CD4-positive, alpha-beta T cell treated with Interleukin-12 subunit alpha and Interleukin-12 subunit beta, for 1 hour (primary cell): ENCODE measurements around the gene LRRC18.

Experiments used
- DNase-seq: peaks from one replicate; pipeline ENCODE4 v3.0.0-alpha.2; 2020

Gene LRRC18

DNA sequence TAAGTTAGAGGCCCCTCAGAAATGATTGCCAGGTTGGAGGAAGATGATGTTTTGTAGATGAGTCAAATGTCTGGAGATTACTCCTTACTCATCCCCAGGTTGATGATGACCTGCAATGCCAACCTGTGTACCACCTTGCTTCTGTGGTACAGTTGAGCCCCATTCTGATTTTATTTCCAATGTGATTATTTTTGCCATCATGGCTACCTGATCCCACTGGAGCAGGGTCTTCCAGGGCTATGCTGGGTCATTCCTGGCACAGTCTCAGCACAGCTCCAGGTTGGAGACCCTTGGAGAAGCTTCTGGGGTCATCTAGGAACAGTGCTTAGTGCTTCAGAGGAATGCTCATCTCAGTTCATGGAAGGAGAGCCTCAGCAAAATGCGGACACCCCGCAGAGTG is 34.3 kb downstream of the LRRC18 start:
- DNase-seq, result no peak

DNA sequence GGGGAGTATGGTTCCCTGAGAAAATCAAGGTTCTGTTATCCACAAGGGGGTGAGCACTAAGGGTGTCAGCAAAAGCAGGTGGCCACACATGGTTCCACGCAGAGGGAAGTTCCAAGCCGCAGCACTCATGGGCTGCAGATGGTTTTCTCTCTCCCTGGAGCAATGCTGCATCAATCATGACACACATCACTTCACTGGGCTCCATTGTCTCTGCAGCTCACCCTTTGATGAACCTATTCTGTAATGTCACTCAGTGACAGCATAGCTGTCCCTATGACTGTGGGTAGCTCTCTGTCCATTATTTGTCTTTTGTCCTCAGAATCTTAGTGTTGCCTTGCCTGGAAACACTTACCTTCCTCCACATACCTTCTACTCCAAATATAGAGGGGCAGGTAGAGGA is 34.8 kb downstream of the LRRC18 start:
- DNase-seq, result no peak

GRCh38 chr10:48903151-48903550 is 36.5 kb downstream of the LRRC18 start:
- DNase-seq, result no peak

GRCh38 chr10:48902096-48902495 is 37.5 kb downstream of the LRRC18 start:
- no peak for DNase-seq

GRCh38 chr10:48901319-48901718 is 38.3 kb downstream of the LRRC18 start:
- no peak for DNase-seq

GRCh38 chr10:48900371-48900801 is 39.3 kb downstream of the LRRC18 start:
- no peak for DNase-seq

- DNase-seq, result no peak
Measured at GRCh38 chr10:48899781-48900180, 39.9 kb downstream of the LRRC18 start.

- DNase-seq, result no peak
Measured at GRCh38 chr10:48898426-48898825, 41.2 kb downstream of the LRRC18 start.

DNA sequence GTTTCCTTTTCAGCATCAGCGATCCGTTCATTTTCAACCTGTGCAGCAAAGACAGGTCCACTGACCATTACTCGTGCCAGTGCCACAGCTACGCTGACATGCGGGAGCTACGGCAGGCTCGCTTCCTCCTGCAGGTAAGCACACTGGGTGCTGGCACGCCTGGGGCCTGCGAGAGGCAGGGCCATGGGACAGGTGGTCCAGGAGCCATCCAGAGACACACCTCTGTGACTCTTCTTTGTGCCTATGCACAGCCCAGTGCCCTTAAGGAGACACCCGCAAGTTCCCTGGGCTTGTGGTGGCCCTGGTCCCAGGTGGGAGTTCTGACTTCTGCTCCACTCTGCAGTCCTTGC is 42.2 kb downstream of the LRRC18 start:
- DNase-seq, result no peak

DNA sequence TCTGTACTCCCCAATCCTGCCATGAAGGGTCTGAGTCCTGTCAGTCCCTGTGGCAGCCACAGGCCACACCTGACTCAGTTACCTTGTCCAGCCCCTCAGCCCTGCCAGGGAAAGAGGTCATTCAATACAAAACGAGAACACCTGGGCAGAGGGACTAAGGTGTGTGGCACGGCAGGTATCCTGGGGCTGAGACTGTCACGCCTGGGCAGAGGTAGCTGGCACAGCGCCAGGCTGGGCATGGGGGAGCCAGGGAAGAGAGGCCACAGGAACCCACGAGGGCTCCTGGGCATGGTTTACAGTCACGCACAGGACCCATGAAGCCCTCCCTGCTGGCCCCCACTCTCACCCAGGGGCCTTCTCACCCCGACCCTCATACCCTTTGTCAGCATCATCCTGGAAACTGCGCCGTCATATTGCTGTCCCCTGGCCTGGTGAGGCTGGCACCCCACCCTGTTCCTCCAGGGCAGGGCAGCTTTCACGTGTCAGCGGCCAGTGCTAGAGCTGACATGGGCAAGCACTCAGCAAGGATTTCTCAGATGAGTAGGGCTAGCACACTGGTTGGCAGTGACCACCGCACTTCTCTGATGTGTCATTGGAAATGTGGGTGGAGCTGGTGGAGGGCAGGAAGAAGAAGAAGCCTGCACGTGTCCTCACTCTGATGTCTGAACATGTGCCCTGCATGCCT is 42.7 kb downstream of the LRRC18 start:
- no peak for DNase-seq

- DNase-seq, result no peak
Measured at GRCh38 chr10:48895803-48896195, 43.8 kb downstream of the LRRC18 start.

DNA sequence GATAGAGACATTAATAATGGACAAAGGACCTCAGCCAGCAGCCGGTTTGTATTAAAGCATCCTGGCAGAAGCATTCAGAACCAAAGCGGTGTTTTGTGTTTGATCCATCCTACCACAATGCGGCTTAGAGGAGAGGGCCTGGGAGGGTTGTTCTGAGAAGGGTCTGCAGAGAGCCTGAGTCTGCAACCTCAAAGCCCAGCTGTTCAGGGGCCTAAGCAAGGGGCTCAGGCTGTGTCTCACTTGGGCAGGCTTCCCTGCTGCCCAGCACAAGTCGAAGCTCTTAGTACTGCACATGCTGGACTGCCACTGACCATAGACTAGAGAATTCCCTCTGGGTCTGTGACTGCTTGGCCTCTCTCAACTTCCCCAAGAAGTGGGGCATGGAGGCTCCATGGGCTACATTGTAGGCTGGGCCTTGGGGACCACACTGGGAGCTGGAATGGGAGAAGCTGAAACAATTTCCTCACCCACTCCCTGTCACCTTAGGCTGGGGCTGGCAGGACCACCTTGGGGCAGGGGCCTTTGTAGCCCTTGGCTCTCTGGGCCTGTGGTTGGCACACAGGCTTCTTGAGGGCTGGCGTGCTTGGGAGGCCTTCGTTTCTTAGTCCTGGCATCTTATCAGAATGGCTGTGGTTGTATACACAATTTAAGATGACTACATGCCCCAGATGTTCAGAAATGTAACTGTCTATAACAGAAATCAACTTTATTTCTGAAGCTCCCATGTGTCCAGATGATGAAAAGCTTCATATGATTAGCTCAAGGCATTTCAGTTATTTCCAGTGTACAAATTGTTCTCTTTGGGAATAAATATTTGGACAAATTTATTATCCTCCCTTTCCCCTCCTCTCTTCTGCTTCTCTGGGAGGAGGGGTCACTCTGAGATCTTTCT is 44.5 kb downstream of the LRRC18 start:
- DNase-seq, result no peak

DNA sequence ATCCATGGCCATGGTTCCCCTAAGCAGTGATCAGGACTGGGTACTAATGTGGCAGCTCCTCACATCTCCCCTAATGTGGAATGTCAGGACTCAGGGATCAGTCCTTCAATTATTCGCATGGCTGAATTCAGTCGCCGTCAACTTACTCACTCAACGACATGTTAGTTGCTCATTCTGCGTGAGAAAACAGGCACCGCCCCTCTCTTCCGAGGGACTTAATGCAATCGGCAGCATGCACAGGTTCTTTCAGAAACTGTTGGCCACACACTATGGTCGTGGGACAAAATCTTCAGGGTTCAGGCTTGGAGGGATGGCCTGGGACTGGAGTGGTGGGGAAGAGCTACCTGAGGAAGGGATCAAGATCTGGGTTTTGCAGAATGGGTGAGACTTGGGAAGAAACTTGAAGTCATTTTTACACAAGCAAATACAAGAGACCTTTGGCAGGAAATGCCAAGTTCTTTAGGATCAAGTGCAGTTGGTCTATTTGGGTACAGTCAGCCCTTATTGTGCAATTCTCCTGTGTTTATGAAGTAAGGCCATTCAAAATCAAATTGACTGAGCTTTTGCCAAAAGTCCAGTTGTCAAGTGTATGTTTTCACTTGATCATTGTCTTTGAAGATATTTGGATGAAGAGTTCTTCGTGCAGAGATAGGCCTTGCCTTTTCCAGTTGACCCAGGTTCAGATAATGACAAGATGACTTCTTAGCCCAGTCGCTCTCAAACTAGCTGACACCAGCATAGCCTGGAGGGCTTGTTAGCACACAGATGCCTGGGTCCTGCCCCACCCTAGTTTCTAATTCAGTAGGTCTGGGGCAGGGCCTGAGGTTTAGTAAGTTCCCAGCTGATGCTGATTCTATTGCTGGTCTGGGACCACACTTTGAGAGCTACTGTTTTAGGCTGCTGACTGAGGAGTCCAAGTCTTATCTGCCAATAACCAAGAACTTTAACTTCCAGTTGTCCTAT is 48.5 kb downstream of the LRRC18 start:
- DNase-seq, result no peak

DNA sequence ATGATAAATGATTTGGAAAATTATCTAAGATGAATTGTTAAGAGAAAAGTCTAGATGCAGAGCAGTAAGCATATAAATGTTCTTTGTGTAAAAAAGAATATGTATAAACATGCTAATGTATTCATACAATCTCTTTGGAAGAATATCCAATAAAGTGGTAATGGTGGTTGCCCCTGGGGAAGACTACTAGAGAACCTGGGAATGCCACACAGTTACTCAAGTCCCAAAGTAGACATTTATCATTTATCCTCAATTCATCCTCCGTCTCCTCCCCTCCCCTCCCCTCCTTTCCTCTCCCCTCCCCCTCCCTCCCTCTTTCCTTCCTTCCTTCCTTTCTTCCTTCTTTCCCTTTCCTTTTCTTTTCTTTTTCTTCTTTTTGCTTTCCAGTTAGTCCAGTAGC is 51.7 kb downstream of the LRRC18 start:
- DNase-seq, result no peak

GRCh38 chr10:48885376-48885775 is 54.3 kb downstream of the LRRC18 start:
- DNase-seq, result no peak

GRCh38 chr10:48884179-48885045 is 55.2 kb downstream of the LRRC18 start:
- DNase-seq, result no peak

GRCh38 chr10:48883701-48884100 is 55.9 kb downstream of the LRRC18 start:
- DNase-seq, result no peak

GRCh38 chr10:48882881-48883280 is 56.8 kb downstream of the LRRC18 start:
- DNase-seq, result no peak

GRCh38 chr10:48881937-48882336 is 57.7 kb downstream of the LRRC18 start:
- DNase-seq, result no peak

- no peak for DNase-seq
Measured at GRCh38 chr10:48880016-48880705, 59.5 kb downstream of the LRRC18 start.

- DNase-seq, result no peak
Measured at GRCh38 chr10:48879451-48879850, 60.2 kb downstream of the LRRC18 start.

GRCh38 chr10:48878091-48878490 is 61.5 kb downstream of the LRRC18 start:
- DNase-seq, result no peak
